22Rv1 (cell line): ENCODE results near the gene ESR1.

Experiments
- H3K27ac ChIP-seq: fragments of 450-650 bp; 2 replicates; pipeline ENCODE4 v1.5.1; 2017
- ZFX ChIP-seq: fragments of 450-650 bp; IDR thresholded peaks from 2 replicates; pipeline ENCODE4 v1.6.1; 2017; ENCODE audit warnings: antibody characterized with exemption, borderline replicate concordance
- TF ChIP-seq, protein P1 (sequence below): fragments of 450-650 bp; IDR thresholded peaks from 2 replicates; pipeline ENCODE4 v1.5.1; 2017; ENCODE audit warnings: mild to moderate bottlenecking

ESR1 gene

DNA sequence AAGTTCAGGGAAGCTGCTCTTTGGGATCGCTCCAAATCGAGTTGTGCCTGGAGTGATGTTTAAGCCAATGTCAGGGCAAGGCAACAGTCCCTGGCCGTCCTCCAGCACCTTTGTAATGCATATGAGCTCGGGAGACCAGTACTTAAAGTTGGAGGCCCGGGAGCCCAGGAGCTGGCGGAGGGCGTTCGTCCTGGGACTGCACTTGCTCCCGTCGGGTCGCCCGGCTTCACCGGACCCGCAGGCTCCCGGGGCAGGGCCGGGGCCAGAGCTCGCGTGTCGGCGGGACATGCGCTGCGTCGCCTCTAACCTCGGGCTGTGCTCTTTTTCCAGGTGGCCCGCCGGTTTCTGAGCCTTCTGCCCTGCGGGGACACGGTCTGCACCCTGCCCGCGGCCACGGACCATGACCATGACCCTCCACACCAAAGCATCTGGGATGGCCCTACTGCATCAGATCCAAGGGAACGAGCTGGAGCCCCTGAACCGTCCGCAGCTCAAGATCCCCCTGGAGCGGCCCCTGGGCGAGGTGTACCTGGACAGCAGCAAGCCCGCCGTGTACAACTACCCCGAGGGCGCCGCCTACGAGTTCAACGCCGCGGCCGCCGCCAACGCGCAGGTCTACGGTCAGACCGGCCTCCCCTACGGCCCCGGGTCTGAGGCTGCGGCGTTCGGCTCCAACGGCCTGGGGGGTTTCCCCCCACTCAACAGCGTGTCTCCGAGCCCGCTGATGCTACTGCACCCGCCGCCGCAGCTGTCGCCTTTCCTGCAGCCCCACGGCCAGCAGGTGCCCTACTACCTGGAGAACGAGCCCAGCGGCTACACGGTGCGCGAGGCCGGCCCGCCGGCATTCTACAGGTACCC lies at the start of gene ESR1:
Gene ESR1, plus strand, starts transcription at position 170 of the 858 bp plus-strand sequence. Its CDS starts 231 bp downstream, at position 401.
- TF ChIP-seq ZFX, result no peak
- TF ChIP-seq, protein P1, sequence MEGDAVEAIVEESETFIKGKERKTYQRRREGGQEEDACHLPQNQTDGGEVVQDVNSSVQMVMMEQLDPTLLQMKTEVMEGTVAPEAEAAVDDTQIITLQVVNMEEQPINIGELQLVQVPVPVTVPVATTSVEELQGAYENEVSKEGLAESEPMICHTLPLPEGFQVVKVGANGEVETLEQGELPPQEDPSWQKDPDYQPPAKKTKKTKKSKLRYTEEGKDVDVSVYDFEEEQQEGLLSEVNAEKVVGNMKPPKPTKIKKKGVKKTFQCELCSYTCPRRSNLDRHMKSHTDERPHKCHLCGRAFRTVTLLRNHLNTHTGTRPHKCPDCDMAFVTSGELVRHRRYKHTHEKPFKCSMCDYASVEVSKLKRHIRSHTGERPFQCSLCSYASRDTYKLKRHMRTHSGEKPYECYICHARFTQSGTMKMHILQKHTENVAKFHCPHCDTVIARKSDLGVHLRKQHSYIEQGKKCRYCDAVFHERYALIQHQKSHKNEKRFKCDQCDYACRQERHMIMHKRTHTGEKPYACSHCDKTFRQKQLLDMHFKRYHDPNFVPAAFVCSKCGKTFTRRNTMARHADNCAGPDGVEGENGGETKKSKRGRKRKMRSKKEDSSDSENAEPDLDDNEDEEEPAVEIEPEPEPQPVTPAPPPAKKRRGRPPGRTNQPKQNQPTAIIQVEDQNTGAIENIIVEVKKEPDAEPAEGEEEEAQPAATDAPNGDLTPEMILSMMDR, result no peak
- H3K27ac ChIP-seq, result no peak within 1 kb of the TSS

DNA sequence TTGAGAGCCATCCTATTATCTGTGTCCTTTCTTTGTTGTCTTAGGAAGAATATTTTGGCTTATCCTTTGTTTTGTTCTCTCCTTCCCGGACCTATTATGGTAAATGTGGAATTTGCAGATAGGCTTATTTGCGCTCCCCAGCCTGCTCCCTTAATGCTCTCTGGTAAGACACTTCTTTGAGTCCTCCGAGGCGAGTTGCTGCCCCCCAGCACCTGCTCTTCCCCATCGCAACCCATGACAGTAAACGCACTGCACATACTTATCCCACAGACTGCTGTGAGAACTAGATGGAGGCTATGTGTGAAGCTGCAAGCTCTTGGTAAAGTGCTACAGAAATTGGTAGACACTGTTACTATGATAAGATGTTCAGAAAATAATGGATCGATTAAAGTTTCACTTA lies 47.0 kb upstream of the ESR1 start:
- no peak overlapping the region for H3K27ac ChIP-seq
- TF ChIP-seq, protein P1, result no peak
- no peak for TF ChIP-seq ZFX

- no peak overlapping the region for H3K27ac ChIP-seq
- TF ChIP-seq, protein P1, result no peak
Observed at GRCh38 chr6:151761851-151762250, 45.6 kb upstream of the ESR1 start.

DNA sequence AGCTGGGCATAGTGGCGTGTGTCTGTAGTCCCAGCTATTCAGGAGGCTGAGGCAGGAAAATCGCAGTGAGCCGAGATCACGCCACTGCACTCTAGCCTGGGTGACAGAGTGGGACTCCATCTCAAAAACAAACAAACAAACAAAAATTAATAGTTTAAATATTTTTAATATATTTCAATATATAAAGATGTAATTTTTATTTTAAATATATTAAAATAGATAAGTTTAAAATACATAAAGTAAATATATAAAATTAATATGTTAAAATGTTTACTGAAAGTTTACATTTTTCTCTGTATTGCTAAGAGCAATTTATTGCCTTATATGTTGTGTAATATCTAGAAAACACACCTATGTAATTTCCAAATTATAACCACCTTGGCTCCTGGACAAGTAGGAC lies 44.7 kb upstream of the ESR1 start:
- TF ChIP-seq ZFX, result no peak
- TF ChIP-seq, protein P1, result no peak
- no peak overlapping the region for H3K27ac ChIP-seq

DNA sequence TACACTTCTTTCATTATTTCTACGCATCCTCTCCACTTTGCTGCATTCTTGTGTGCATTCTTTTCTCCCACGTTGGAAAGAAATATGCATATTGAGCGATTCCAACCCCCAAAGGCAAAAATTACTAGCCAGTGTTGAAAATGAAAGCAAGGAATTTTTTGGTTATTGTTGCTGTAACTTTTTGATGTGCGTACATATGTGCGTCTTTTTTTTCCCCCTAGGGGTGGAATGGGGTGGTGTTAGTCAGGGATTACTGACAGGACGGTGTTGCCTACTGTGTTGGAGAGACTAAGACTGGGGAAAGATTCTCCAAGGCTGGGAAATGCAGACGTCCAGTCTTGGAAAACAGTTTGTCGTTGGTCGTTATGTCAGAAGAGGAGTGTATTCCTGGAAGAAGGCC lies 44.2 kb upstream of the ESR1 start:
- no peak overlapping the region for H3K27ac ChIP-seq
- TF ChIP-seq ZFX, result no peak
- TF ChIP-seq, protein P1, result no peak

DNA sequence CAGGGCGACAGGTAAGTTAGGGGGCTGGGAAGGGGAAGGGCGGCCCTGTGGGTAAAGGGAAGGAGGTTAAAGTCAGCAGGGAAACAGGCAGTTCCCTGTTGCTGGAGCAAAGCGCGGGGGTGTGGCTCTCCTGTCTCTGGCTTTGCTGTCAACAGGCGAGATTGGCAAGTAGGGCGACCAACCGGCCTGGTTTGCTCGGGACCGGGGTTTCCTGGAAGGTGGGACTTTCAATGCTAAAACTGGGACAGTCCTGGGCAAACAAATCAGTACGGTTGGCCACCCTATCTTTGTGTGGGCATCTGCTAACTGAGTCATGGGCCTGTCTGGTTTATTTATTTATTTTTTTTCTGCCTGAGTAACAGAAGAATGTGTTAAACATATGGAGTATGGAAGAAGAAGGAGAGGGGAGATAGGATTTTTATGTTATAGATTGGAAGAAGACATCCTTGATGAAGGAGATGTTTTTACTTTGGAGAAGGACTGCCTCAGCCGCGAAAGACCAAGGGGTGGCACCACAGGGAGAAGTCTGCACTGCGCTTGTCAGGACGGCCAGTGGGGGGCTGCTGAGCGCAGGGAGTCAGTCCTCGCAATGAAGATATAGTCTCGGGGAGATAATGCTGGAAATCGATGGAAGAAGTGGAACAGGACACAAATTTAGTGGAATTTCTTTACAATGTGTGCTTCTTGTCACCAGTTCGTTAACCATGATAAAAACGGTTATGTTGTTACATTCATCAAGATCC lies 43.4 kb upstream of the ESR1 start:
- TF ChIP-seq ZFX, result no peak
- TF ChIP-seq, protein P1, result peak; percentile 58
- H3K27ac ChIP-seq, result no peak overlapping the region

- TF ChIP-seq ZFX, result no peak
- TF ChIP-seq, protein P1, result peak; percentile 81
Observed at GRCh38 chr6:151765444-151765886, 42.0 kb upstream of the ESR1 start.

More at GRCh38 chr6:151765444-151765886, 42.0 kb upstream of the ESR1 start:
- no peak overlapping the region for H3K27ac ChIP-seq
